Activated T-cell treated with anti-CD3 and anti-CD28 coated beads, Interleukin-2, amount 50 U/mL, for 1 hour (primary cell): Measurements from ENCODE around the gene TMEM43.

Experiments used
- DNase-seq: peaks from one replicate; pipeline ENCODE4 v3.0.0-alpha.2; 2020

Gene TMEM43

GRCh38 chr3:14123308-14124222 is 1.3 kb upstream of the TMEM43 start:
- no peak for DNase-seq

GRCh38 chr3:14124223-14124614 is 633 bp upstream of the TMEM43 start:
- no peak for DNase-seq

GRCh38 chr3:14125193-14126016 is 553 bp downstream of the TMEM43 start:
- DNase-seq, result peak; percentile 65

- no peak for DNase-seq
These were observed 1.4 kb downstream of the TMEM43 start for GRCh38 chr3:14126017-14126886.

- DNase-seq, result no peak
These were observed 2.1 kb downstream of the TMEM43 start for GRCh38 chr3:14126887-14127505.

- no peak for DNase-seq
These were observed 2.8 kb downstream of the TMEM43 start for GRCh38 chr3:14127516-14128161.

- DNase-seq, result no peak
These were observed 3.9 kb downstream of the TMEM43 start for GRCh38 chr3:14128724-14129123.

GRCh38 chr3:14129296-14129695 is 4.4 kb downstream of the TMEM43 start:
- no peak for DNase-seq

- DNase-seq, result no peak
These were observed 5.4 kb downstream of the TMEM43 start for GRCh38 chr3:14130230-14130629.

- no peak for DNase-seq
These were observed 5.9 kb downstream of the TMEM43 start for GRCh38 chr3:14130707-14131106.

GRCh38 chr3:14131134-14131533 is 6.3 kb downstream of the TMEM43 start:
- DNase-seq, result no peak

- DNase-seq, result no peak
These were observed 7.3 kb downstream of the TMEM43 start for GRCh38 chr3:14132120-14132519.

GRCh38 chr3:14132689-14133088 is 7.8 kb downstream of the TMEM43 start:
- no peak for DNase-seq

GRCh38 chr3:14133188-14133800 is 8.4 kb downstream of the TMEM43 start:
- DNase-seq, result no peak

- no peak for DNase-seq
These were observed 9.0 kb downstream of the TMEM43 start for GRCh38 chr3:14133876-14134275.

- DNase-seq, result no peak
These were observed 9.4 kb downstream of the TMEM43 start for GRCh38 chr3:14134291-14134690.

GRCh38 chr3:14135581-14135980 is 10.7 kb downstream of the TMEM43 start:
- DNase-seq, result no peak

GRCh38 chr3:14137004-14137403 is 12.2 kb downstream of the TMEM43 start:
- no peak for DNase-seq

- DNase-seq, result no peak
These were observed 12.6 kb downstream of the TMEM43 start for GRCh38 chr3:14137445-14137844.

- DNase-seq, result no peak
These were observed 13.4 kb downstream of the TMEM43 start for GRCh38 chr3:14138109-14138877.
